Right cardiac atrium (tissue), 5 donors: Measurements from ENCODE around the gene MDM2. TPM values are rescaled to one million over a fixed set of nuclear protein-coding genes. Genes with fewer than 3 reads are reported as not detected.

Experiments
- ATAC-seq, 2 donors: fragments of 200-7000 bp; cut with Tn5 transposase; one replicate each; pipeline versions ENCODE4 v1.8.0 to v1.9.1; 2020; ENCODE audit warnings: moderate library complexity in 2 of 2, mild to moderate bottlenecking in 1 of 2
- DNase-seq, 3 donors: peaks; one replicate each; pipeline ENCODE4 v3.0.0-alpha.2; 2020
- H3K27ac ChIP-seq: one replicate; pipeline ENCODE4 v1.5.1; 2013; ENCODE audit warnings: mild to moderate bottlenecking, low read length, control low read depth, moderate library complexity
- H3K27me3 ChIP-seq: one replicate; pipeline ENCODE4 v1.6.1; 2013; ENCODE audit not compliant: control insufficient read depth, insufficient read depth
- H3K4me1 ChIP-seq: one replicate; pipeline ENCODE4 v1.6.1; 2013; ENCODE audit warnings: low read length; ENCODE audit not compliant: control insufficient read depth, insufficient read depth
- H3K4me3 ChIP-seq: one replicate; pipeline ENCODE4 v1.5.1; 2013; ENCODE audit warnings: low read length, control low read depth
- H3K9me3 ChIP-seq: one replicate; pipeline ENCODE4 v1.6.1; 2013; ENCODE audit warnings: low read length; ENCODE audit not compliant: control insufficient read depth
- WGBS: extraction: QIAGEN DNeasy Blood & Tissue Kit; methylation state at CpG from one replicate; pipeline ENCODE4 v1.1.7; 2013; 5-methylcytosine and 5-hydroxymethylcytosine counted together
- intact Hi-C, 4 donors: fragments of 100-400 bp; cut with DNase I; formaldehyde crosslinking; loops; one replicate each; pipeline versions ENCODE4 v1.11.0 to v1.14.0; 2022 to 2023
- polyA plus RNA-seq: library from polyadenylated mRNA; stranded (reverse); fragments of 200-250 nt; gene quantifications from one replicate; pipeline ENCODE4 v1.2.3, GENCODE V29; 2013
- total RNA-seq, 4 donors: library from RNA; stranded (reverse); fragmentation: NEBNext Ultra II Directional; extraction: Animal tissue kit (Norgen Biotek cat#: 25700); gene quantifications; one replicate each; pipeline ENCODE4 v1.2.1, GENCODE V29; 2021
- donor health status: healthy with polysubstance abuse.
- donor health status: DM: no; HTN: yes; CAD: no.
- donor health status: DM: no; HTN: no; CAD: no.
- donor health status: DM: no; HTN: yes; CAD: no; lungs with severe emphysema.
- donor health status: DM: yes; HTN: yes; CAD: no.

The MDM2 gene
- total and polyA plus RNA-seq, 5 donors, result 19.6 to 60.8 (median 48.2) TPM

DNA sequence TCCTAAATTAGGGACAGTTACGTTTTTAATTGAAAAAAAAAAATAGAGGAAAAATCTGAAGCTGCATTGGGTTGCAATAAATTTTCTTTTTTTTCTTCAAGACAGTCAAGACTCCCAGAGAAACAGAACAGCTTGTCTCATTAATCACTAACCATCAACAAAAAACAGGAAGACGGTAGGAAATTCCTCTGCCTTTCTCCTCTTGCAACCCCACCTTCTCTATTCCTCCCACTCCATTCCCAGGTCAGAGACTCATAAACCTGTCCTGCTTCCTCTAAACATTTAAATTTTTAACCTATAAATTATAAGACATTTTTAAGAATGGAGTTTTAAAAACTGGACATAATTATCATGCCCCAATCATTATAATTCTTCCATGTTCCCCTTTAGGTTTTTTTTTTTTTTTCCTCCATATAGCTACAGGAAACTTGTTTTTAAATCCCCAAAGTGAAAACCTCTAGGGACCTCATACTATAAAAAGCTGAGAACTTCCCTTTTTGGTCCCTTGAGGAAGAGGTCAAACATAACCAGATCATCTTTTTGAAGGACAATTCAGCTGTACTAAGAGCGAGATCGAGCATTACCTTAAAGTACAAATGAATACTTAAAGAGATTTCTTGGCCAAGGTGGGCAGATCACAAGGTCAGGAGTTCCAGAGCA is 89.0 kb downstream of the MDM2 start:
- Histone ChIP-seq H3K4me1 (peaks cover 2% of the 10 kb centered on the region), H3K27me3 (no peaks in the 10 kb centered on the region), H3K27ac (no peak overlapping the region), H3K4me3 (no peak overlapping the region), H3K9me3 (no peaks in the 10 kb centered on the region)
- WGBS, result 58% methylated on average over 4 of the region's 4 CpGs
- intact Hi-C loops, result no loop called here
- no peak for ATAC-seq
- no peak for DNase-seq

GRCh38 chr12:68899251-68899771 is 91.3 kb downstream of the MDM2 start:
- no peak for ATAC-seq

DNA sequence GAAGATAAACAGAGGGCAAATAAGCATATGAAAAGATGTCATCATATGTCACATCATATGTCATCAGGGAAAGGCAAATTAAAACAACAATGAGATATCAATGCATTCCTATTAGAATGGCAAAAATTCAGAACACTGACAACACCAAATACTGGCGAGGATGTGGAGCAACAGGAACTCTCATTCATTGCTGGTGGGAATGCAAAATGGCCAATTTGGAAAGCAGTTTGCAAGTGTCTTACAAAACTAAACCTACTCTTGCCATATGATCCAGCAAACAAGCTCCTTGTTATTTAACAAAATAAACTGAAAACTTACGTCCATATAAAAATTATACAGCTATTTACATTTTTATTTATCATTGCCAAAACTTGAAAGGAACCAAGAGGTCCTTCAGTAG is 92.3 kb downstream of the MDM2 start:
- intact Hi-C loops, result no loop called here

More at GRCh38 chr12:68899251-68899771, 91.3 kb downstream of the MDM2 start:
- Histone ChIP-seq H3K4me1 (peaks cover 2% of the 10 kb centered on the region), H3K27me3 (no peaks in the 10 kb centered on the region), H3K4me3 (no peak overlapping the region), H3K9me3 (no peaks in the 10 kb centered on the region), H3K27ac (no peak overlapping the region)
- intact Hi-C loops, result no loop called here
- WGBS, result 49% methylated on average over 4 of the region's 4 CpGs
- DNase-seq, result peak in 2 of 3 donors; percentile 49 to 58

More for the DNA sequence above, 92.3 kb downstream of the MDM2 start:
- Histone ChIP-seq H3K4me3 (no peak overlapping the region), H3K9me3 (no peaks in the 10 kb centered on the region), H3K4me1 (peaks cover 2% of the 10 kb centered on the region), H3K27ac (no peak overlapping the region), H3K27me3 (no peaks in the 10 kb centered on the region)
- ATAC-seq, result no peak
- WGBS, result 42% methylated on average over 2 of the region's 2 CpGs
- no peak for DNase-seq

Other genes with a start within 250 kb of the MDM2 start
- gene RAP1B, start 197.3 kb upstream of the MDM2 start, total RNA-seq, result 10 to 100 TPM; 65.7 to 87.5 (median 68.7) TPM
- 47.6 TPM for gene RAP1B, start 197.3 kb upstream of the MDM2 start, polyA plus RNA-seq
- gene NUP107, start 121.2 kb upstream of the MDM2 start, total RNA-seq, result 10 to 100 TPM; 21.8 to 30.3 (median 25.6) TPM
- 14.4 TPM for gene NUP107, start 121.2 kb upstream of the MDM2 start, polyA plus RNA-seq
- gene SLC35E3, start 62.0 kb upstream of the MDM2 start, total RNA-seq, result 1 to 10 TPM; 5.2 to 9.6 (median 6.7) TPM
- gene SLC35E3, start 62.0 kb upstream of the MDM2 start, polyA plus RNA-seq, result 5.5 TPM
- 10 to 100 TPM in 2 of 4 donors, 1 to 10 TPM in 2; 7.8 to 14.3 (median 10.5) TPM for gene CPM, start 125.0 kb downstream of the MDM2 start, total RNA-seq
- 5.8 TPM for gene CPM, start 125.0 kb downstream of the MDM2 start, polyA plus RNA-seq